PC-3 (cell line): ENCODE measurements around the gene PRKN. TPM values are rescaled to one million over a fixed set of nuclear protein-coding genes. Genes with fewer than 3 reads are reported as not detected.

ENCODE experiments used
- ATAC-seq: fragments of 200-7000 bp; cut with Tn5 transposase; 2 replicates; pipeline ENCODE4 v1.9.1; 2020; ENCODE audit warnings: mild to moderate bottlenecking, moderate library complexity
- BruUV-seq: library from RNA; stranded (reverse); fragments of 400-500 nt; replicated peaks from 2 replicates; lab custom pipeline; 2021; lab: Mats Ljungman, UMichigan
- CTCF ChIA-PET: fragments of 300-600 bp; sonication (Branson Sonifier 250); formaldehyde crosslinking; loops from one replicate; lab custom pipeline; 2022; ENCODE audit warnings: antibody characterized with exemption; lab: Charles Lee
- POLR2A ChIA-PET: fragments of 300-600 bp; sonication (Branson Sonifier 250); formaldehyde crosslinking; loops from one replicate; lab custom pipeline; 2022; ENCODE audit warnings: antibody characterized with exemption; ENCODE audit not compliant: unreplicated experiment; lab: Charles Lee
- DNase-seq: peaks from one replicate; pipeline ENCODE4 v3.0.0-alpha.2; 2015
- H2AFZ ChIP-seq: fragments of 300-600 bp; sonication (generic); 2 replicates; pipeline ENCODE4 v1.6.0; 2016; ENCODE audit warnings: antibody characterized with exemption, low read length
- H3F3A ChIP-seq: fragments of 300-600 bp; sonication (generic); one replicate; pipeline ENCODE4 v1.6.0; 2017; ENCODE audit warnings: antibody characterized with exemption, low read length, control low read depth, mild to moderate bottlenecking; ENCODE audit not compliant: unreplicated experiment
- H3K27ac ChIP-seq: fragments of 300-600 bp; sonication (generic); 2 replicates; pipeline ENCODE4 v1.5.1; 2016; ENCODE audit warnings: mild to moderate bottlenecking, low read length
- H3K27me3 ChIP-seq: fragments of 300-600 bp; sonication (generic); 2 replicates; pipeline ENCODE4 v1.6.1; 2016; ENCODE audit warnings: low read length, mixed read lengths
- H3K36me3 ChIP-seq: fragments of 300-600 bp; sonication (generic); 2 replicates; pipeline ENCODE4 v1.6.1; 2016; ENCODE audit warnings: low read depth, mixed run types, low read length, mixed read lengths
- H3K4me1 ChIP-seq: fragments of 300-600 bp; sonication (generic); 2 replicates; pipeline ENCODE4 v1.5.1; 2016; ENCODE audit warnings: low read length; ENCODE audit not compliant: insufficient read depth
- H3K4me2 ChIP-seq: fragments of 300-600 bp; sonication (generic); 2 replicates; pipeline ENCODE4 v1.6.0; 2016; ENCODE audit warnings: low read length
- H3K4me3 ChIP-seq: fragments of 300-600 bp; sonication (generic); 2 replicates; pipeline ENCODE4 v1.5.1; 2016; ENCODE audit warnings: mild to moderate bottlenecking, low read length, mixed read lengths
- H3K79me2 ChIP-seq: fragments of 300-600 bp; sonication (generic); 2 replicates; pipeline ENCODE4 v1.6.1; 2017; ENCODE audit warnings: low read length, mixed read lengths
- H3K9ac ChIP-seq: fragments of 300-600 bp; sonication (generic); 2 replicates; pipeline ENCODE4 v1.6.0; 2016; ENCODE audit warnings: mild to moderate bottlenecking, low read length
- H3K9me2 ChIP-seq: fragments of 300-600 bp; sonication (generic); replicated peaks from 2 replicates; pipeline ENCODE4 v1.6.1; 2016; ENCODE audit warnings: mixed run types, low read length, mixed read lengths
- H3K9me3 ChIP-seq: fragments of 300-600 bp; sonication (generic); 2 replicates; pipeline ENCODE4 v1.6.1; 2016; ENCODE audit warnings: low read length, mixed read lengths
- H4K20me1 ChIP-seq: fragments of 300-600 bp; sonication (generic); 2 replicates; pipeline ENCODE4 v1.6.1; 2016; ENCODE audit warnings: low read length, mixed read lengths
- CTCF ChIP-seq: fragments of 300-600 bp; sonication (generic); conservative IDR thresholded peaks from 2 replicates; pipeline ENCODE4 v1.5.1; 2017; ENCODE audit warnings: antibody characterized with exemption, low read depth, mild to moderate bottlenecking, low read length
- EZH2 ChIP-seq: fragments of 300-600 bp; sonication (generic); IDR thresholded peaks from one replicate; pipeline ENCODE4 v1.6.1; 2017; ENCODE audit warnings: antibody characterized with exemption, mild to moderate bottlenecking, low read length; ENCODE audit not compliant: unreplicated experiment
- EZH2phosphoT487 ChIP-seq: fragments of 300-600 bp; sonication (generic); IDR thresholded peaks from 2 replicates; pipeline ENCODE4 v1.6.1; 2018; ENCODE audit warnings: mild to moderate bottlenecking, antibody characterized with exemption, low read length, borderline replicate concordance
- intact Hi-C: fragments of 100-400 bp; cut with micrococcal nuclease; formaldehyde crosslinking; loops from 2 replicates; pipeline ENCODE4 v1.9.0; 2023
- total RNA-seq: library from RNA; depleted of rRNA; stranded (reverse); fragments of >200 nt; gene quantifications from 2 replicates; pipeline ENCODE4 v1.2.3, GENCODE V29; 2014

The PRKN gene
- total RNA-seq, 1 experiment from 2014 or later, result not detected

GRCh38 chr6:162683135-162683534, 44.4 kb downstream of the PRKN start:
- intact Hi-C loops, result no loop called here
- Histone ChIP-seq H3K27ac (no peak overlapping the region), H4K20me1 (no peaks in the 10 kb centered on the region), H3K36me3 (no peaks in the 10 kb centered on the region), H3K79me2 (no peaks in the 10 kb centered on the region), H3K4me1 (no peaks in the 10 kb centered on the region), H3F3A (no peaks in the 10 kb centered on the region), H3K9me3 (no peaks in the 10 kb centered on the region), H3K4me2 (no peak overlapping the region), H3K27me3 (no peaks in the 10 kb centered on the region), H3K9me2 (no peaks in the 10 kb centered on the region), H3K4me3 (no peak overlapping the region), H2AFZ (no peak overlapping the region), H3K9ac (no peak overlapping the region)
- POLR2A ChIA-PET, result no interaction called here
- DNase-seq, result no peak
- BruUV-seq, result no TSS peak
- no peak for TF ChIP-seq CTCF
- no peak for ATAC-seq
- CTCF ChIA-PET, result no interaction called here

DNA sequence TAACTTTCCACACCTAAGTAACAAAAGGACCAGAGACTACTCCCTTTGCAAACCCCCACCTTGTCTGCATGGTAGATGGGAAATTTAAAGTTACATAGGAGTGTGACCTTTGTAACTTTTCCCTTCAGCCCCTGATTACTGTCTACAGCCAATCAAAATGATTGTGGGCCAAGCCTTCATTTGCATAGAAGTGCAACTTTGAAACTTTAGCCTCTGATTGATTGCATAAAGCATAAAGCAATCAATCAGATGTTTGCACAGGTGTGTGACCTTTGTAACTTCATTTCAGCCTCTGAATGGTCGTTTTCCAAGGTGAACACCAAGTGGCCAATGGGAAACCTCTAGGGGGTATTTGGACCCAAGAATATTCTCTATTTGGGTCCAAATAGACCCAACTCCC, 46.1 kb downstream of the PRKN start:
- no peak overlapping the region for H2AFZ ChIP-seq
- ATAC-seq (no peak), DNase-seq (no peak)
- no peak overlapping the region for H3K27ac ChIP-seq
- H4K20me1 ChIP-seq, result no peaks in the 10 kb centered on the region
- H3K4me1 ChIP-seq, result no peaks in the 10 kb centered on the region
- H3K4me2 ChIP-seq, result no peak overlapping the region
- no peaks in the 10 kb centered on the region for H3K9me2 ChIP-seq
- H3K4me3 ChIP-seq, result no peak overlapping the region
- H3K9ac ChIP-seq, result no peak overlapping the region
- H3K27me3 ChIP-seq, result no peaks in the 10 kb centered on the region
- H3K79me2 ChIP-seq, result no peaks in the 10 kb centered on the region
- H3K36me3 ChIP-seq, result no peaks in the 10 kb centered on the region
- H3K9me3 ChIP-seq, result no peaks in the 10 kb centered on the region
- ChIA-PET CTCF (no interaction called here), POLR2A (no interaction called here)
- BruUV-seq, result no TSS peak
- intact Hi-C loops, result no loop called here
- H3F3A ChIP-seq, result no peaks in the 10 kb centered on the region
- TF ChIP-seq EZH2 (no peak), CTCF (no peak), EZH2phosphoT487 (no peak)

DNA sequence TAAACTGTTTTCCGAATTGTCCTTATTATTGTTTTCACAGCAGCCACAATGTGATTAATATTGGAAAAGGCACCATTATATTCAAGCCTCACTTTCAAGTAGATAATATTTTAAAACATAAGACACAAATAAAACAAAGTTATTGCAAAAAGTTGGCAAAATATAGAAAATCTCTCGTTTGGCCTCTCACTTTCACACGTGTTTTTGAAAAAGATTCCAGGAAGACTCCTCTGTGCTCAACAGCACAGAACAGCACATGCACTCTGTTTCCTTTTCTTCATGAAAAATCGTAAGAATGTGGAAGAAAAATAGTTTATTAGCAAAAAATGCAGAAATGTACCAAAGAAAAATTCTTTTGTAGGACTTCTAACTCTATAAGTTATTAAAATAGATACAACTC, 46.7 kb downstream of the PRKN start:
- H3K4me1 ChIP-seq, result no peaks in the 10 kb centered on the region
- intact Hi-C loops, result no loop called here
- no peak overlapping the region for H2AFZ ChIP-seq

More for the DNA sequence above, 46.7 kb downstream of the PRKN start:
- no peak overlapping the region for H3K27ac ChIP-seq
- TF ChIP-seq CTCF (no peak), EZH2 (no peak), EZH2phosphoT487 (no peak)
- H4K20me1 ChIP-seq, result no peaks in the 10 kb centered on the region
- H3K4me2 ChIP-seq, result no peak overlapping the region
- no peaks in the 10 kb centered on the region for H3K27me3 ChIP-seq
- H3F3A ChIP-seq, result no peaks in the 10 kb centered on the region
- H3K79me2 ChIP-seq, result no peaks in the 10 kb centered on the region
- ChIA-PET CTCF (no interaction called here), POLR2A (no interaction called here)
- BruUV-seq, result no TSS peak
- H3K9ac ChIP-seq, result no peak overlapping the region
- ATAC-seq (no peak), DNase-seq (no peak)
- no peak overlapping the region for H3K4me3 ChIP-seq
- no peaks in the 10 kb centered on the region for H3K9me2 ChIP-seq
- no peaks in the 10 kb centered on the region for H3K36me3 ChIP-seq
- H3K9me3 ChIP-seq, result no peaks in the 10 kb centered on the region
